Stimulated activated CD4-positive, alpha-beta T cell treated with anti-CD3 and anti-CD28 coated beads, TNF-alpha, amount 100 ng/mL, for 1 hour (primary cell): ENCODE measurements around the gene THEM5.

ENCODE experiments used
- DNase-seq, 3 donors: peaks; one replicate each; pipeline ENCODE4 v3.0.0-alpha.2; 2020; ENCODE audit warnings: low read depth in 3 of 3, low spot score in 1 of 3

THEM5 gene

GRCh38 chr1:151820940-151821339, 32.6 kb downstream of the THEM5 start:
- DNase-seq = no peak

- no peak for DNase-seq
These were observed 33.4 kb downstream of the THEM5 start for GRCh38 chr1:151819976-151820623.

- DNase-seq = no peak
These were observed 34.2 kb downstream of the THEM5 start for GRCh38 chr1:151819227-151819835.

- no peak for DNase-seq
These were observed 36.2 kb downstream of the THEM5 start for GRCh38 chr1:151817353-151817730.

GRCh38 chr1:151816548-151817352, 36.8 kb downstream of the THEM5 start:
- no peak for DNase-seq

GRCh38 chr1:151815716-151816327, 37.7 kb downstream of the THEM5 start:
- DNase-seq = no peak

GRCh38 chr1:151814971-151815545, 38.5 kb downstream of the THEM5 start:
- no peak for DNase-seq

GRCh38 chr1:151814426-151814825, 39.1 kb downstream of the THEM5 start:
- DNase-seq = no peak

- no peak for DNase-seq
These were observed 40.1 kb downstream of the THEM5 start for GRCh38 chr1:151813271-151813977.

GRCh38 chr1:151811181-151811580, 42.3 kb downstream of the THEM5 start:
- no peak for DNase-seq

- no peak for DNase-seq
These were observed 43.4 kb downstream of the THEM5 start for GRCh38 chr1:151809985-151810556.

GRCh38 chr1:151809290-151809984, 44.1 kb downstream of the THEM5 start:
- DNase-seq = no peak

- no peak for DNase-seq
These were observed 45.7 kb downstream of the THEM5 start for GRCh38 chr1:151807766-151808165.

- DNase-seq = no peak
These were observed 46.4 kb downstream of the THEM5 start for GRCh38 chr1:151807131-151807530.

GRCh38 chr1:151806170-151806569, 47.3 kb downstream of the THEM5 start:
- DNase-seq = no peak

GRCh38 chr1:151805066-151805820, 48.3 kb downstream of the THEM5 start, which contains the start of gene LINGO4:
Gene LINGO4, minus strand, starts transcription at chr1:151805419. Its CDS starts 2,715 bp downstream, at chr1:151802704.
- no peak for DNase-seq

GRCh38 chr1:151803915-151804314, 49.6 kb downstream of the THEM5 start:
- no peak for DNase-seq

GRCh38 chr1:151803164-151803563, 50.3 kb downstream of the THEM5 start:
- DNase-seq = no peak

GRCh38 chr1:151802372-151802771, 51.1 kb downstream of the THEM5 start:
- no peak for DNase-seq
